IPS-15b (cell line): ENCODE data around the gene DCAF17.
"Not testable (repeated sequence)": the region's sequence is repeated elsewhere in the genome, so short reads cannot be mapped to it uniquely, and the experiment has no call there.

ENCODE experiments used
- H3K27me3 ChIP-seq: one replicate; pipeline ENCODE4 v1.6.1; 2013; ENCODE audit warnings: low read length; ENCODE audit not compliant: control insufficient read depth, insufficient read depth
- H3K36me3 ChIP-seq: one replicate; pipeline ENCODE4 v1.6.1; 2013; ENCODE audit warnings: low read length; ENCODE audit not compliant: control insufficient read depth, insufficient read depth
- H3K4me1 ChIP-seq: one replicate; pipeline ENCODE4 v1.6.1; 2013; ENCODE audit warnings: mild to moderate bottlenecking, low read length; ENCODE audit not compliant: control insufficient read depth, insufficient read depth
- H3K4me3 ChIP-seq: one replicate; pipeline ENCODE4 v1.5.1; 2013; ENCODE audit warnings: low read depth, low read length
- H3K9ac ChIP-seq: one replicate; pipeline ENCODE4 v1.6.1; 2013; ENCODE audit warnings: low read depth, mild to moderate bottlenecking, low read length
- H3K9me3 ChIP-seq: one replicate; pipeline ENCODE4 v1.6.1; 2013; ENCODE audit warnings: mild to moderate bottlenecking, low read length; ENCODE audit not compliant: control insufficient read depth, insufficient read depth

DCAF17 gene

GRCh38 chr2:171492664-171493063 lies 58.6 kb downstream of the DCAF17 start:
- no peak overlapping the region for H3K4me3 ChIP-seq
- H3K4me1 ChIP-seq = peaks cover 5% of the 10 kb centered on the region
- no peaks in the 10 kb centered on the region for H3K9me3 ChIP-seq
- H3K27me3 ChIP-seq = no peaks in the 10 kb centered on the region
- H3K36me3 ChIP-seq = no peaks in the 10 kb centered on the region
- H3K9ac ChIP-seq = no peak overlapping the region

GRCh38 chr2:171497664-171498063 lies 63.6 kb downstream of the DCAF17 start:
- H3K4me3 ChIP-seq, H3K9ac ChIP-seq, H3K36me3 ChIP-seq, H3K4me1 ChIP-seq, H3K9me3 ChIP-seq, H3K27me3 ChIP-seq: not testable (repeated sequence)

- Histone ChIP-seq H3K27me3 (no peaks in the 10 kb centered on the region), H3K36me3 (no peaks in the 10 kb centered on the region), H3K4me1 (no peaks in the 10 kb centered on the region), H3K9ac (no peak overlapping the region), H3K4me3 (no peak overlapping the region), H3K9me3 (no peaks in the 10 kb centered on the region)
Observed at GRCh38 chr2:171505374-171505773, 71.3 kb downstream of the DCAF17 start.

- H3K9me3 ChIP-seq = no peaks in the 10 kb centered on the region
- H3K27me3 ChIP-seq = no peaks in the 10 kb centered on the region
- no peaks in the 10 kb centered on the region for H3K36me3 ChIP-seq
Observed at GRCh38 chr2:171509945-171510731, 76.1 kb downstream of the DCAF17 start.

GRCh38 chr2:171512014-171512413 lies 78.0 kb downstream of the DCAF17 start:
- no peak overlapping the region for H3K9ac ChIP-seq
- H3K36me3 ChIP-seq = no peaks in the 10 kb centered on the region
- H3K4me1 ChIP-seq = peaks cover 6% of the 10 kb centered on the region
- H3K4me3 ChIP-seq = no peak overlapping the region
- H3K27me3 ChIP-seq = no peaks in the 10 kb centered on the region
- H3K9me3 ChIP-seq = no peaks in the 10 kb centered on the region

More at GRCh38 chr2:171509945-171510731, 76.1 kb downstream of the DCAF17 start:
- Histone ChIP-seq H3K9ac (no peak overlapping the region), H3K4me3 (no peak overlapping the region), H3K4me1 (peaks cover 6% of the 10 kb centered on the region)

- Histone ChIP-seq H3K36me3 (no peaks in the 10 kb centered on the region), H3K9ac (no peak overlapping the region), H3K4me1 (peaks cover 6% of the 10 kb centered on the region), H3K9me3 (no peaks in the 10 kb centered on the region), H3K4me3 (no peak overlapping the region), H3K27me3 (no peaks in the 10 kb centered on the region)
Observed at GRCh38 chr2:171512683-171513195, 78.7 kb downstream of the DCAF17 start.

GRCh38 chr2:171513719-171514160 lies 79.7 kb downstream of the DCAF17 start:
- Histone ChIP-seq H3K4me1 (peaks cover 6% of the 10 kb centered on the region), H3K4me3 (no peak overlapping the region), H3K27me3 (no peaks in the 10 kb centered on the region), H3K36me3 (no peaks in the 10 kb centered on the region), H3K9ac (no peak overlapping the region), H3K9me3 (no peaks in the 10 kb centered on the region)

- no peak overlapping the region for H3K4me3 ChIP-seq
- no peaks in the 10 kb centered on the region for H3K36me3 ChIP-seq
- H3K9ac ChIP-seq = no peak overlapping the region
- H3K27me3 ChIP-seq = no peaks in the 10 kb centered on the region
- no peaks in the 10 kb centered on the region for H3K9me3 ChIP-seq
- peaks cover 6% of the 10 kb centered on the region for H3K4me1 ChIP-seq
Observed at GRCh38 chr2:171514908-171515582, 81.0 kb downstream of the DCAF17 start.

- H3K9me3 ChIP-seq = no peaks in the 10 kb centered on the region
- no peak overlapping the region for H3K4me3 ChIP-seq
- no peaks in the 10 kb centered on the region for H3K36me3 ChIP-seq
- no peaks in the 10 kb centered on the region for H3K27me3 ChIP-seq
- H3K4me1 ChIP-seq = peaks cover 6% of the 10 kb centered on the region
- H3K9ac ChIP-seq = no peak overlapping the region
Observed at GRCh38 chr2:171515672-171516298, 81.8 kb downstream of the DCAF17 start.

GRCh38 chr2:171516793-171517192 lies 82.8 kb downstream of the DCAF17 start:
- no peak overlapping the region for H3K4me3 ChIP-seq
- H3K27me3 ChIP-seq = peaks cover 9% of the 10 kb centered on the region
- no peaks in the 10 kb centered on the region for H3K36me3 ChIP-seq
- peaks cover 9% of the 10 kb centered on the region for H3K4me1 ChIP-seq
- H3K9ac ChIP-seq = no peak overlapping the region
- no peaks in the 10 kb centered on the region for H3K9me3 ChIP-seq

- H3K9ac ChIP-seq = no peak overlapping the region
- H3K27me3 ChIP-seq = peaks cover 19% of the 10 kb centered on the region
Observed at GRCh38 chr2:171520471-171520870, 86.4 kb downstream of the DCAF17 start.

More at GRCh38 chr2:171520471-171520870, 86.4 kb downstream of the DCAF17 start:
- no peaks in the 10 kb centered on the region for H3K9me3 ChIP-seq
- no peaks in the 10 kb centered on the region for H3K36me3 ChIP-seq
- no peak overlapping the region for H3K4me3 ChIP-seq
- peaks cover 10% of the 10 kb centered on the region for H3K4me1 ChIP-seq
